ENCODE measurements around the gene DIRAS2. TPM values are rescaled to one million over a fixed set of nuclear protein-coding genes. Genes with fewer than 3 reads are reported as not detected.

DIRAS2 gene
- total RNA-seq, 3 donors from 2014 or later = under 0.01 to 1.2 TPM; not detected in 1

GRCh38 chr9:90647843-90648242, 5.2 kb upstream of the DIRAS2 start:
- H3K27me3 ChIP-seq = peaks cover 0 to 11% of the 10 kb centered on the region in 2 donors
- H3K4me1 ChIP-seq = no peaks in the 10 kb centered on the region
- TF ChIP-seq CTCF (IDR thresholded peaks at IDR 0.05) = no peak
- no peak for TF ChIP-seq POLR2A (IDR thresholded peaks at IDR 0.05)
- TF ChIP-seq POLR2AphosphoS5 (IDR thresholded peaks at IDR 0.05) = no peak
- DNase-seq (ENCODE audit: low spot score in 2 of 2) = no peak
- intact Hi-C loops (cut with DNase I; ENCODE audit: low total_unique reads) = no loop called here
- peaks cover 0 to 13% of the 10 kb centered on the region in 2 donors for H3K9me3 ChIP-seq
- H3K27ac ChIP-seq = no peak overlapping the region
- no peaks in the 10 kb centered on the region for H3K36me3 ChIP-seq
- H3K4me3 ChIP-seq = no peak overlapping the region

- no peak overlapping the region for H3K27ac ChIP-seq
- intact Hi-C loops (cut with DNase I; ENCODE audit: low total_unique reads) = no loop called here
- no peak for DNase-seq (ENCODE audit: low spot score in 2 of 2)
- peaks cover 0 to 11% of the 10 kb centered on the region in 2 donors for H3K27me3 ChIP-seq
- H3K36me3 ChIP-seq = no peaks in the 10 kb centered on the region
- TF ChIP-seq POLR2AphosphoS5 (IDR thresholded peaks at IDR 0.05) (no peak), POLR2A (IDR thresholded peaks at IDR 0.05) (no peak), CTCF (IDR thresholded peaks at IDR 0.05) (no peak)
- H3K9me3 ChIP-seq = peaks cover 0 to 7% of the 10 kb centered on the region in 2 donors
- no peak overlapping the region for H3K4me3 ChIP-seq
- no peaks in the 10 kb centered on the region for H3K4me1 ChIP-seq
Observed at GRCh38 chr9:90645721-90646120, 3.1 kb upstream of the DIRAS2 start.

GRCh38 chr9:90641884-90642487, 638 bp downstream of the DIRAS2 start:
- Histone ChIP-seq H3K4me3 (peak overlapping the region; percentile 31 to 56 (median 46)), H3K4me1 (no peaks in the 10 kb centered on the region), H3K27ac (peak overlapping the region in 1 of 2 donors; percentile 61), H3K36me3 (no peaks in the 10 kb centered on the region), H3K27me3 (peaks cover 0 to 11% of the 10 kb centered on the region in 2 donors), H3K9me3 (no peaks in the 10 kb centered on the region)
- no peak for DNase-seq (ENCODE audit: low spot score in 2 of 2)
- intact Hi-C loops (cut with DNase I; ENCODE audit: low total_unique reads) = no loop called here
- TF ChIP-seq POLR2AphosphoS5 (IDR thresholded peaks at IDR 0.05) = no peak
- TF ChIP-seq POLR2A (IDR thresholded peaks at IDR 0.05) = no peak
- no peak for TF ChIP-seq CTCF (IDR thresholded peaks at IDR 0.05)

GRCh38 chr9:90641086-90641485, 1.5 kb downstream of the DIRAS2 start:
- peaks cover 0 to 7% of the 10 kb centered on the region in 2 donors for H3K27me3 ChIP-seq
- TF ChIP-seq POLR2A (IDR thresholded peaks at IDR 0.05) (no peak), POLR2AphosphoS5 (IDR thresholded peaks at IDR 0.05) (no peak), CTCF (IDR thresholded peaks at IDR 0.05) (no peak)
- no peaks in the 10 kb centered on the region for H3K9me3 ChIP-seq
- no peak for DNase-seq (ENCODE audit: low spot score in 2 of 2)
- intact Hi-C loops (cut with DNase I; ENCODE audit: low total_unique reads) = no loop called here
- H3K27ac ChIP-seq = no peak overlapping the region
- H3K4me1 ChIP-seq = no peaks in the 10 kb centered on the region
- no peaks in the 10 kb centered on the region for H3K36me3 ChIP-seq
- H3K4me3 ChIP-seq = no peak overlapping the region

- H3K4me3 ChIP-seq = no peak overlapping the region
- peaks cover 0 to under 1% of the 10 kb centered on the region in 2 donors for H3K27me3 ChIP-seq
- no peak for DNase-seq (ENCODE audit: low spot score in 2 of 2)
- H3K4me1 ChIP-seq = no peaks in the 10 kb centered on the region
- no peaks in the 10 kb centered on the region for H3K9me3 ChIP-seq
- H3K36me3 ChIP-seq = no peaks in the 10 kb centered on the region
- intact Hi-C loops (cut with DNase I; ENCODE audit: low total_unique reads) = no loop called here
- no peak for TF ChIP-seq CTCF (IDR thresholded peaks at IDR 0.05)
- no peak for TF ChIP-seq POLR2AphosphoS5 (IDR thresholded peaks at IDR 0.05)
- TF ChIP-seq POLR2A (IDR thresholded peaks at IDR 0.05) = no peak
- no peak overlapping the region for H3K27ac ChIP-seq
Observed at GRCh38 chr9:90640361-90640760, 2.3 kb downstream of the DIRAS2 start.
